Subcutaneous abdominal adipose tissue (tissue), 5 donors: Measurements from ENCODE around the gene LRRC8B.
A peak's percentile ranks its signal among the peaks of the same experiment; 100 is the strongest.

Experiments used
- H3K27ac ChIP-seq: one replicate; pipeline ENCODE4 v1.7.0; 2013; ENCODE audit warnings: low read depth, mild to moderate bottlenecking, inconsistent platforms, low read length, moderate library complexity
- H3K27me3 ChIP-seq, 5 donors: one replicate each; pipeline ENCODE4 v1.7.0; 2013; ENCODE audit warnings: low read length in 5 of 5, inconsistent platforms in 1 of 5; ENCODE audit not compliant: control insufficient read depth in 5 of 5, insufficient read depth in 4 of 5
- H3K36me3 ChIP-seq, 5 donors: one replicate each; pipeline ENCODE4 v1.7.0; 2013; ENCODE audit warnings: low read length in 5 of 5; ENCODE audit not compliant: control insufficient read depth in 5 of 5, insufficient read depth in 5 of 5
- H3K4me1 ChIP-seq, 5 donors: one replicate each; pipeline ENCODE4 v1.7.0; 2013; ENCODE audit warnings: low read length in 5 of 5, mild to moderate bottlenecking in 3 of 5, moderate library complexity in 1 of 5; ENCODE audit not compliant: control insufficient read depth in 5 of 5, insufficient read depth in 5 of 5
- H3K4me3 ChIP-seq, 5 donors: one replicate each; pipeline ENCODE4 v1.7.0; 2013; ENCODE audit warnings: low read length in 5 of 5, low read depth in 1 of 5
- H3K9ac ChIP-seq, 5 donors: one replicate each; pipeline ENCODE4 v1.7.0; 2013; ENCODE audit warnings: low read length in 5 of 5, mild to moderate bottlenecking in 4 of 5, moderate library complexity in 3 of 5
- H3K9me3 ChIP-seq, 5 donors: one replicate each; pipeline ENCODE4 v1.7.0; 2013; ENCODE audit warnings: low read length in 5 of 5; ENCODE audit not compliant: control insufficient read depth in 5 of 5
- donor health status: healthy.
- donor health status: healthy.
- donor health status: healthy.
- donor health status: healthy.
- donor health status: healthy.

LRRC8B gene

DNA sequence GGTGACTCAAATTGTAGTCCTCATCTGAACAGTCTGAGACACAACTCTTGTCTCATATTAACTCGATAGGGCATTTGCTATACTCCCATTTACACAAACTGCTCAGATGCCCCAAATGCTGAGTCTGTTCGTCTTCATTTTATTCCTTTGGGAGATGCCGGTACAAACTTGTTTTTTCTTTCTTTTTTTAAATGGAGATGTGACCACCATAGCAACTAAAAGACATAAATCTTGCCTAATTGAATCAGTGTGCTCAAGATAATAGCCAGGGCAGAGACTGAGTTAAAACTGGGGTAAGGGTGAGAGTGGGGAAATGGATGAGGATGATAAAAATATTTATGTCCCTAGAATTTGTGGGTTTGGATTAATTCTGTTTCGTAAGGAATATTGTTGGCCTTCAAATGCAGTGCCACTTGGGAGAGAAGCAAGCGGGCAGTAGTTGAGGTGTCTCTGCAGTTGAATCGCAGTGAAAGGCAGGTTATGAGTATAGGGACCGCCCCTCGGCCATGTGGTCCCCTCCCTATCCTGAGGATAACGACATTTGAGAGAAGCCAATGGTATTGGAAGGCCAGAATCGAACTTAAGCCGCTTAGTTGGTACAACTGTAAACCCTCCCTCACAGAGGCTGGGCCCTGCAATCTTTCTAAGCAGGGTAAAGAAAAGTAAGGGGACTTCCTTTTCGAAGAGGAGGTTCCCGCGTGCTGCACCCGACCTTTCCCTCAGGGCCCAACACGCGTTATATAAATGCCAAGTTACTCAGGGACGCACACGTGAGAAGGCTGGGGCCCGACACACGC, 859 bp upstream of the LRRC8B start:
- peaks cover 0 to 4% (median 0%) of the 10 kb centered on the region in 5 donors for H3K36me3 ChIP-seq
- H3K9me3 ChIP-seq, result no peaks in the 10 kb centered on the region
- peak overlapping the region; percentile 80 to 100 (median 99) for H3K4me3 ChIP-seq
- H3K27me3 ChIP-seq, result no peaks in the 10 kb centered on the region
- H3K27ac ChIP-seq, result peak overlapping the region; percentile 96
- peaks cover 5 to 45% (median 32%) of the 10 kb centered on the region in 5 donors for H3K4me1 ChIP-seq
- peak overlapping the region; percentile 81 to 100 (median 92) for H3K9ac ChIP-seq

DNA sequence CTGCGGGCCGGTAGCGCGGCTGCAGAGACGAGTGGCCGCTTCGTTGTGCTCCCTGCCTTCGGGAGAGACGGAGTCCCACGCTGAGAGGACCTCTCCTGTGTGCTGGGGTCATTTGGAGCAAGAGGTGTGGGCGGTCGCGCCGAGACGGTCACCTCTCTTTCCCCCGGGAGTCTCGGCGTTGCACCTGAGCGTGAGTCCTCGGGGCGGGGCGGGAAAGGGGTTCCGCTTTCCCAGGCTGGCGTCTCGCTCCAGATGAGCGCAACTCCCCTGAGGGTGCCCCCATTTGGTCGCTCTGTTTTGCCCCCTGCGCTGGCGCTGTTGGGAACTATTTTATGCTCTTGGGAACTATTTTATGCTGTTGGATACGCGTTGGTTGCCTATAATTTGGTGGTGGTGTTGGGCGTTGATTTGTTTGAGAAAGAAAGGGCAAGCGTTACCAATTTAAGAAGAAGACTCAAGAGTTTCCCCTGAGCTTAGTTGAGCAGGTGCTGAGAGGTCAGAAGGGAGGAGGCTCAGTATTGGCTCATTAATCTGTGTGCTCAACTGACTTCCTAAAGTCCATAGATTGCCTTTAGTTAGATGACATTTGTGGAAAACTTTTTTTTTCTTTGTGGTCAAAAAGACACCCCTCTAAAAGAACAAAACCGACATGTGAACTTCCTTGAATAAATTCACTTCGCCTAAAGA, 683 bp downstream of the LRRC8B start:
- peak overlapping the region; percentile 96 for H3K27ac ChIP-seq
- H3K4me1 ChIP-seq, result peaks cover 3 to 42% (median 23%) of the 10 kb centered on the region in 5 donors
- H3K9ac ChIP-seq, result peak overlapping the region; percentile 77 to 100 (median 96)
- no peaks in the 10 kb centered on the region for H3K27me3 ChIP-seq
- peak overlapping the region; percentile 82 to 100 (median 99) for H3K4me3 ChIP-seq
- peaks cover 0 to 4% (median 0%) of the 10 kb centered on the region in 5 donors for H3K36me3 ChIP-seq
- no peaks in the 10 kb centered on the region for H3K9me3 ChIP-seq

DNA sequence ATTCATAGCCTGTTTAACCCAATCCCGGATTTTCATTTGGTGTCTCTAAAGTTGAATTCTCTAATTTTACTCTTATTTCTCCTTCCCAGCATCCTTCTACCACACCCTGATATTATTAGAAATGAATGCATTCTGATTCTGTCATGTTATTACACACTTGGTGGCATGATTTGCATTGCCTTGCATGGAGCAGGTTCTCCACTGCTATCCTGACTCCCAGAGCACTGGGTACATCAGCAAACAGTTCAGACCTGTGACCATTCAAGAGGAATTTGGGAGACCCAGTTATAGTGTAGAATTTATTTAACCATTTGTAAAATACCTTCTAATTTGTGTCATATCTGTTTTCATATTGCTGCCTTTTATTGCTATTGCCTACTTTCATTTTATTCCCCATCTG, 2.6 kb downstream of the LRRC8B start:
- no peak overlapping the region for H3K9ac ChIP-seq
- no peaks in the 10 kb centered on the region for H3K27me3 ChIP-seq
- no peaks in the 10 kb centered on the region for H3K9me3 ChIP-seq
- H3K27ac ChIP-seq, result peak overlapping the region; percentile 15
- H3K4me3 ChIP-seq, result no peak overlapping the region
- H3K36me3 ChIP-seq, result peaks cover 0 to 4% (median 0%) of the 10 kb centered on the region in 5 donors
- H3K4me1 ChIP-seq, result peaks cover 3 to 42% (median 23%) of the 10 kb centered on the region in 5 donors

DNA sequence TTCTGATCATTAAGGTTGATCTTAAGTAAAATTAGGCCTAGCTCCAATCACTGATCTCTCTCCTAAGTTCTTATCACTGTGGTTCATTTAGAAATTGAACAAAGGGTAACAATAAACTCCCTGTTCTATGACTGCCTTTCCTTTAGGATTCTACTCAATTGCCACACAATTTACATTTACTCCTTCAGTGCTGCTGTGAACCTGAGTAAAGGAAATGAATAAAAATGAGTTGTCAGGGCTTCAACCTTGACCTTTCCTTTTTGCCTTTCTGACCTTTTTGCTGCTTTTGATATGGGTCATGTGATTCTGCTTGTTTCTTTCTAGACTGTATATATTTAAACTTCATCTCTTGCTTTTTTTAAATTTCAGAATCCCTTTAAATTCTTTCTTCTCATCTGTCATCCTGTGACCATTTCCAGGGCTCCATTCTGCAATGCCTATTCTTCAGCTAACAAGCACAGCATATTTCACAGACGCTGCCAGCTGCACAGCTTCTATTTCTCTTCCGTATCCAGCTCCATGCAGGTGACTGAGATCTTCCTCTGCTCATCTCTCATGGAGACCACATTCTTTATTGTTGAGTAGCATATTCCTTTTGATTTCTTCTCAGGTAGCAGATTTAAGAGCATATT, 3.2 kb downstream of the LRRC8B start:
- no peak overlapping the region for H3K4me3 ChIP-seq
- peaks cover 3 to 40% (median 23%) of the 10 kb centered on the region in 5 donors for H3K4me1 ChIP-seq
- H3K27me3 ChIP-seq, result no peaks in the 10 kb centered on the region
- H3K36me3 ChIP-seq, result peaks cover 0 to 4% (median 0%) of the 10 kb centered on the region in 5 donors
- H3K9me3 ChIP-seq, result no peaks in the 10 kb centered on the region
- no peak overlapping the region for H3K9ac ChIP-seq
- peak overlapping the region; percentile 15 for H3K27ac ChIP-seq

DNA sequence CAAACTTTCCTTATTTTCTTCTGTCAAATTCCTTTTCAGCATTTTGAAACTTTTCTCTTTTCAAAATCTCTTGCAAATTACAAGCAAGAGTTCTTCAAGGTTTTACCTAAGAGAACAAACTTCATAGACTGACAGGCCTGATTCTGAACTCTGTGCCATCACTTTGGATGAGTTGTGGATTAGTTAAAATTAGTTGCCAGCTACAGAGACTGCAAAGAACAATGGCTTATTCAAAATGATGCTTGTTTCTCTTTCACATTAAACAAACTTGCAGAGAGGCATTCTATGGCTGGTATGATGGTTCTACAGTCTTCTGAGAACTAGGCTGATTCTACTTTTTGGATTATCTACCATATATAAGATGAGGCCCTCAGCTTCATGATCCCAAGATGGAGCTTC, 3.8 kb downstream of the LRRC8B start:
- Histone ChIP-seq H3K4me1 (peaks cover 3 to 36% (median 21%) of the 10 kb centered on the region in 5 donors), H3K4me3 (no peak overlapping the region), H3K27me3 (no peaks in the 10 kb centered on the region), H3K9ac (no peak overlapping the region), H3K9me3 (no peaks in the 10 kb centered on the region), H3K27ac (peak overlapping the region; percentile 15), H3K36me3 (peaks cover 0 to 4% (median 0%) of the 10 kb centered on the region in 5 donors)

DNA sequence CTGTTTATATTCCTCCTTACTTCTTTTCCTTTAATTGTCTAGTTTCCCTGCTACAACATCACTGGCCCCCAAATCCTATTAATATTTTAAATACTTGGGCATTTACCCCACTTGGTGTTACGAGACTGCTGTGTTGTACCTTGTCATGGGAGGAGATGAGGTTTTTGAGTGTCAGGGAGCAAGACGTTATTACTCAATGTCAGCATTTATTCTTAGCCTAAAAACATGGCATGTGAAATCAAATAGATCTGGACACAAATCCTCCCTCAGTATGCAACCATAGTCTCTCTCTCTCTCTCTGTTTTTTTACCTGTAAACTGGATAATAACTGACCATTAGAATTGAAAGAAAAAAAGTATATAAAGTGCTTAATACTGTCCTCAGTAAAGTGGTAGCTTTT, 4.6 kb downstream of the LRRC8B start:
- Histone ChIP-seq H3K36me3 (peaks cover 0 to 4% (median 0%) of the 10 kb centered on the region in 5 donors), H3K4me1 (peaks cover 3 to 30% (median 13%) of the 10 kb centered on the region in 5 donors), H3K27ac (peak overlapping the region; percentile 15), H3K9me3 (no peaks in the 10 kb centered on the region), H3K4me3 (no peak overlapping the region), H3K27me3 (no peaks in the 10 kb centered on the region), H3K9ac (peak overlapping the region in 1 of 5 donors; percentile 27)

DNA sequence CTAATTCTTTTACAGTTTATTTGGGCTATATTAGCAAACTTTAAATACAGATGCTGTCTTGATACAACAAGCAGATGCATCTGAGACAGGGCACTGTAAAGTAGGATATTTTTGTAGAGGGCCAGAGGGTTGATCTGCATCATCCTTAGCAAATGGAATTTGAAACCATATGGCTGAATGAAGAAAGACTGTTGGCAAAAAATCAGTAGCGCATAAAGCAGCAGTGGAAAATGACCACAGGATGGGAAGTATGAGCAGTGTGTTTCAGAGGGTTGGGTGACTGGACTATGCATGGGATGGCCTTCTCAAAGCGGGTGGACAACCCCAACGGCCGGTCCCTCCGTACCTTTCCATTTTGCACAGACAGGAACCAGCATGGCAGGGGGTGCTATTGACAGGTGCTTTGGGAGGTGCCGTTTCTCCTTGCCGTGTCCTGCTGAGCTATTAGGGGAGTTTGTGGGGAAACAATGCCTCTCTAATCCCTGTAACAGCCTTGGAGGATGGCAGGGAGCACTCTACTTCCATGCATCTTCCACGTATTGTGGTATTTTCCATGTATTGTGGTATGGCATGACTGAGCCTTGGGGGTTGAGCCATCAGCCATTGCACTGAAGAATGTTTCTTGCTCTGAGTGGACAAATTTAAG, 5.9 kb downstream of the LRRC8B start:
- no peak overlapping the region for H3K27ac ChIP-seq
- H3K36me3 ChIP-seq, result peaks cover 0 to 4% (median 0%) of the 10 kb centered on the region in 5 donors
- H3K9ac ChIP-seq, result no peak overlapping the region
- H3K4me1 ChIP-seq, result peaks cover 2 to 35% (median 6%) of the 10 kb centered on the region in 5 donors
- H3K9me3 ChIP-seq, result no peaks in the 10 kb centered on the region
- no peak overlapping the region for H3K4me3 ChIP-seq
- H3K27me3 ChIP-seq, result no peaks in the 10 kb centered on the region

DNA sequence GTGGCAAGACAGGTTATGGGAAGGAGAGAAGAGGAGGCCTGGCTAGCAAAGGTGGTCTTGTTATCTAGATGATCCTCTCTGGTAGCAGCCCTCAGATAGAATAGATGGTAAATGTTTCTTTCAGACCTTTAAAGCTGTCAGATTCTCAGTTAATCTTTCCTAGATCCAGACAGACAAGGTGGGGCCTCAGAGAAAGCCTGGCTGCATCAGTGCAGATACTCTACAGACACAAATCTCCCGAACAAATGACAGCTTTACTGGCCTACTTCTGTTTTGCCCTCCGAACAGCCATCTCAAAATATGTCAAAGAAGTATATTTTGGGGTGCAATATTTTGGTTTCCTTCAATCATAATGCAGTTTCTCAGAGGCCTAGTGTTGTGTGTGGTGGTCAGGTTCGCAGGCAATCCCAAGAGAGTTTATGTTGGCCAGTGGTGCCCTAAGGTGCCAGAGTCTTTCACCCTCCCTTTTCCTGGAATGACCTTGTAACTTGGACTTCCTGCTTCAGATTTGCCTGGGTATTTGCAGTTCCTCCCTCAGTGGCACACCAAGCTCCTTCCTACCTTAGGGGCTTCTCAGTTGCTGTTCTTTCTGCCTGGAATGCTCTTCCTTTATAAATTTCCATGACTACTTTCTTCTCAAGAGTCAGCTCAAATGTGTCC, 7.0 kb downstream of the LRRC8B start:
- H3K4me1 ChIP-seq, result peaks cover 0 to 30% (median 3%) of the 10 kb centered on the region in 5 donors
- H3K27ac ChIP-seq, result no peak overlapping the region
- no peak overlapping the region for H3K4me3 ChIP-seq
- H3K9ac ChIP-seq, result no peak overlapping the region
- H3K9me3 ChIP-seq, result no peaks in the 10 kb centered on the region
- no peaks in the 10 kb centered on the region for H3K27me3 ChIP-seq
- H3K36me3 ChIP-seq, result peaks cover 0 to 4% (median 0%) of the 10 kb centered on the region in 5 donors

DNA sequence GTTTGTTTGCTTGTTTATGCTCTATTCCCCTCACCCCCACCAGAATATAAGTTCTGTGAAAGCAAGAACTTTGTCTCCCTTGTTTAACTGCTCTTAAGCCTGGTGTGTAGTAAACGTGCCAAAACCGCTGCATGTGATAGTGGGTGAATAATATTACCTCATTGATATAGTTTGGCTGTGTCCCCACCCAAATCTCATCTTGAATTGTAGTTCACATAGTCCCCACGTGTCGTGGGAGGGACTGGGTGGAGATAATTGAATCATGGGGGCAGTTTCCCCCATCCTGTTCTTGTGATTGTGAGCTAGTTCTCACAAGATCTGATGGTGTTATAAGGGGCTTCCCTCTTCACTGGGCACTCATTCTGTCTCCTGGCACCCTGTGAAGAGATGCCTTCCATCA, 7.6 kb downstream of the LRRC8B start:
- H3K27ac ChIP-seq, result no peak overlapping the region
- H3K9me3 ChIP-seq, result no peaks in the 10 kb centered on the region
- H3K4me3 ChIP-seq, result no peak overlapping the region
- no peak overlapping the region for H3K9ac ChIP-seq
- peaks cover 0 to 4% (median 0%) of the 10 kb centered on the region in 5 donors for H3K36me3 ChIP-seq
- peaks cover 0 to 30% (median 3%) of the 10 kb centered on the region in 5 donors for H3K4me1 ChIP-seq
- no peaks in the 10 kb centered on the region for H3K27me3 ChIP-seq
